ENCODE data around the gene CCDC154. TPM values are rescaled to one million over a fixed set of nuclear protein-coding genes. Genes with fewer than 3 reads are reported as not detected.

CCDC154 gene
- total and polyA plus RNA-seq, 2 donors from 2014 or later = 1.8 to 2.8 TPM

DNA sequence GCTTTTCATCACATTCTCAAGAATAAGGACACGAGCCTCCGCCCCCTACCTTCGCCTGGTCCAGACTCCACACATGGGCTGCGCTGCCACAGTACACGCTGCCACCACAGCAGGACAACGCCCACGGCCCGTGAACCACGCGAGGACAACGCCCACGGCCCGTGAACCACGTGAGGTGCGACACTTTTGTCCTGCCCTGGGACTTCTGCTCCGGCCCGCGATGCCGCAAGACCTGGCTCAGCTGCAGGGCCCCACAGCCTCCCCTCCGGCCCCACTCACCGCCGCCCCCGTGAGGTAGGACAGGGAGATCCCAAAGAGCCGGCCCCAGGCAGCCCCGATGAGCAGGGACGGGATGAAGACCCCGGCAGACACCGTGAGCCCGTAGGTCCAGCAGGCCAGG, 5.9 kb upstream of the CCDC154 start:
- Histone ChIP-seq H3K27me3 (ENCODE audit: control insufficient read depth, insufficient read depth, low read length) (no peaks in the 10 kb centered on the region), H3K27ac (ENCODE audit: low read depth in 2 of 2, low read length in 2 of 2) (no peak overlapping the region), H3K4me3 (ENCODE audit: low read length in 3 of 3) (no peak overlapping the region), H3K4me1 (ENCODE audit: control insufficient read depth in 2 of 3, insufficient read depth in 2 of 3, low read depth in 1 of 3, low read length in 3 of 3) (no peaks in the 10 kb centered on the region), H3K36me3 (ENCODE audit: control insufficient read depth in 2 of 3, insufficient read depth in 3 of 3, low read length in 3 of 3) (peaks cover 0 to 10% (median 5%) of the 10 kb centered on the region in 3 donors), H3K9me3 (ENCODE audit: control insufficient read depth in 2 of 3, insufficient read depth in 1 of 3, low read length in 3 of 3) (no peaks in the 10 kb centered on the region), H3K9ac (ENCODE audit: low read length in 3 of 3) (no peak overlapping the region)
- intact Hi-C loops (cut with DNase I) = no loop called here
- TF ChIP-seq, protein P1, sequence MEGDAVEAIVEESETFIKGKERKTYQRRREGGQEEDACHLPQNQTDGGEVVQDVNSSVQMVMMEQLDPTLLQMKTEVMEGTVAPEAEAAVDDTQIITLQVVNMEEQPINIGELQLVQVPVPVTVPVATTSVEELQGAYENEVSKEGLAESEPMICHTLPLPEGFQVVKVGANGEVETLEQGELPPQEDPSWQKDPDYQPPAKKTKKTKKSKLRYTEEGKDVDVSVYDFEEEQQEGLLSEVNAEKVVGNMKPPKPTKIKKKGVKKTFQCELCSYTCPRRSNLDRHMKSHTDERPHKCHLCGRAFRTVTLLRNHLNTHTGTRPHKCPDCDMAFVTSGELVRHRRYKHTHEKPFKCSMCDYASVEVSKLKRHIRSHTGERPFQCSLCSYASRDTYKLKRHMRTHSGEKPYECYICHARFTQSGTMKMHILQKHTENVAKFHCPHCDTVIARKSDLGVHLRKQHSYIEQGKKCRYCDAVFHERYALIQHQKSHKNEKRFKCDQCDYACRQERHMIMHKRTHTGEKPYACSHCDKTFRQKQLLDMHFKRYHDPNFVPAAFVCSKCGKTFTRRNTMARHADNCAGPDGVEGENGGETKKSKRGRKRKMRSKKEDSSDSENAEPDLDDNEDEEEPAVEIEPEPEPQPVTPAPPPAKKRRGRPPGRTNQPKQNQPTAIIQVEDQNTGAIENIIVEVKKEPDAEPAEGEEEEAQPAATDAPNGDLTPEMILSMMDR (IDR thresholded peaks at IDR 0.05; ENCODE audit: borderline replicate concordance, extremely low read depth, insufficient read depth) = no peak
- DNase-seq = no peak
- no peak for FAIRE-seq

DNA sequence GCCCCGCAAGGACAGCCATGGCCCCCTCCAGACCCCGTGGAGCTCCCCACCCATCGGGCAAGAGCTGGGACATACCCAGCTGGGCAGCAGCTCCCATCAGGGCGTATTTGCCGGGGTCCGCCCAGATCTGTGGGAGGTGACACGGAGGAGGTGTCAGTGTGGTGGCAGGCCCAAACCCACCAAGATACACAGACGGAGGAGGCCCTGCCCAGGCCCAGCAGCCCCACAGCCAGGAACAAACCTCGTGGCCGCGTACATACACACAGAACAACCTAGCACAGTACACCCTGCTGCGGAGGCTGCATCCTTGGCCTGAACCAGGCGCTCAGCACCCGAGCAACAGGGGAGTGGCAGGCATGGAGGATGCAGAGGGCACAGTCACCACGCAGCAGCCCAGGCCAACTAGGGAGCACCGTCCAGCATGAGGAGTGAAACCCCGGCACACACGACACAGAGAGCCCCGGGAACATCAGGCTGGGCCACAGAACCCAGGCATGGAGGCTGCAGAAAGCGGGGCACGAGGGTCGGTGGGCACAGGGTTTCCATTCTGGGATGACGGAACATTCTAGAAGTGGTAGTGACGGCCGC, 4.9 kb upstream of the CCDC154 start:
- H3K9me3 ChIP-seq (ENCODE audit: control insufficient read depth in 2 of 3, insufficient read depth in 1 of 3, low read length in 3 of 3) = no peaks in the 10 kb centered on the region
- no peak overlapping the region for H3K27ac ChIP-seq (ENCODE audit: low read depth in 2 of 2, low read length in 2 of 2)
- intact Hi-C loops (cut with DNase I) = no loop called here
- FAIRE-seq (no peak), DNase-seq (no peak)
- H3K4me1 ChIP-seq (ENCODE audit: control insufficient read depth in 2 of 3, insufficient read depth in 2 of 3, low read depth in 1 of 3, low read length in 3 of 3) = no peaks in the 10 kb centered on the region
- no peaks in the 10 kb centered on the region for H3K27me3 ChIP-seq (ENCODE audit: control insufficient read depth, insufficient read depth, low read length)
- H3K4me3 ChIP-seq (ENCODE audit: low read length in 3 of 3) = no peak overlapping the region
- TF ChIP-seq, protein P1 (IDR thresholded peaks at IDR 0.05; ENCODE audit: borderline replicate concordance, extremely low read depth, insufficient read depth) = no peak
- no peak overlapping the region for H3K9ac ChIP-seq (ENCODE audit: low read length in 3 of 3)
- peaks cover 0 to 10% (median 5%) of the 10 kb centered on the region in 3 donors for H3K36me3 ChIP-seq (ENCODE audit: control insufficient read depth in 2 of 3, insufficient read depth in 3 of 3, low read length in 3 of 3)

DNA sequence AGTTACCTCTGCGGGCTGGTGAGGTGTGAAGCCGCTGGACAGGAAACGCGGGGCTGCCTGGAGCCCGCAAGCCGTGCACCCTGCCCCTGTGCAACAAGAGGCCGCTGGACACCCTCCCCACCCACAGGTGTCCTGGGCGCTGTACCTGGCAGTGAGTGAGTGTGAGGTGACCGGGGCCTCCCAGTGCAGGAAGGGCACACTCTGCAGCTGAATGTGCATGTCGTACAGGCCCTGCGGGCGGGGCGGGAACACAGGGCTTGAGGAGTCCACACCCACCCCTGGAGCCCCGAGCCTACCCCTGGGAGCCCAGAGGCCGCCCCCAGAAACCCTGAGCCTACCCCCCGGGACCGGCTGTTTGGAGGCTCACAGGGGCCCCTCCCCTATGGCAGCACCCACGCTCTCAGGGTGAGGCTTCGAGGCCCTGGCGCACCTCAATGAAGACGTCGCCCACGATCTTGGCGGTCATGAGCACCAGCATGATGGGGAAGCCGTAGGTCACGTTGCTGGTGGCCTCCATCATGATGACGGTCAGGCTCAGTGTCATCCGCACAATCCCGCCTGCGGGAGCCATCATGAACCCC, 4.3 kb upstream of the CCDC154 start:
- H3K9ac ChIP-seq (ENCODE audit: low read length in 3 of 3) = no peak overlapping the region
- H3K27me3 ChIP-seq (ENCODE audit: control insufficient read depth, insufficient read depth, low read length) = no peaks in the 10 kb centered on the region
- H3K9me3 ChIP-seq (ENCODE audit: control insufficient read depth in 2 of 3, insufficient read depth in 1 of 3, low read length in 3 of 3) = no peaks in the 10 kb centered on the region
- FAIRE-seq (no peak), DNase-seq (no peak)
- no peaks in the 10 kb centered on the region for H3K4me1 ChIP-seq (ENCODE audit: control insufficient read depth in 2 of 3, insufficient read depth in 2 of 3, low read depth in 1 of 3, low read length in 3 of 3)
- intact Hi-C loops (cut with DNase I) = no loop called here
- no peak overlapping the region for H3K4me3 ChIP-seq (ENCODE audit: low read length in 3 of 3)
- no peak overlapping the region for H3K27ac ChIP-seq (ENCODE audit: low read depth in 2 of 2, low read length in 2 of 2)
- TF ChIP-seq, protein P1 (IDR thresholded peaks at IDR 0.05; ENCODE audit: borderline replicate concordance, extremely low read depth, insufficient read depth) = no peak
- peaks cover 0 to 8% (median 5%) of the 10 kb centered on the region in 3 donors for H3K36me3 ChIP-seq (ENCODE audit: control insufficient read depth in 2 of 3, insufficient read depth in 3 of 3, low read length in 3 of 3)

All from kidney (tissue), 14 donors.